ENCODE data around the gene IL1RAPL1. TPM values are rescaled to one million over a fixed set of nuclear protein-coding genes. Genes with fewer than 3 reads are reported as not detected.

IL1RAPL1 gene
- total RNA-seq, 4 donors from 2014 or later = 0.78 TPM; not detected in 3

DNA sequence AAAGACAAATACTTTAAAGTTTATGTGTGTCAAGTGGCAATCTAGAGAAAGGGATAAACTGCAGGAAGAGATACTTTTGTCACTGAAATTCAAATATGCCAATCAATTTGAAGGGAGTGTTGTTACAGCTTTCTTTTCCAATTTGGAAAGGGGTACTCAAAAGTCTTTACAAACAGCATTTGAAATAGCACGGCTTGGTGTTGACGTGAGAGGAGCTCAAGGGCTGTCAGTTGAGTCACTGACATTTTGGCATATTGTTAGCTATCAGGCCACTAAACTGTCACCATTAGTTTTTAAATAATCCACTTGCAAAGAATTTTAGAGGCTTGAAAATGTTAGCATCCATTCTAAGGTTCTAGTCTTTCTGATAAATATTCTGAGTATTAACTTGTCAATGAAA is 698.4 kb downstream of the IL1RAPL1 start:
- no peak for DNase-seq
- Histone ChIP-seq H3K27me3 (no peaks in the 10 kb centered on the region), H3K27ac (no peak overlapping the region), H3K4me1 (no peaks in the 10 kb centered on the region), H3K4me3 (replicated peaks in 1 of 3) (no peak overlapping the region), H3K9me3 (no peaks in the 10 kb centered on the region), H3K36me3 (no peaks in the 10 kb centered on the region)
- WGBS, 2 donors = 64 to 81% methylated on average over 2 of the region's 2 CpGs
- intact Hi-C loops (cut with DNase I) = no loop called here
- TF ChIP-seq, protein P1, sequence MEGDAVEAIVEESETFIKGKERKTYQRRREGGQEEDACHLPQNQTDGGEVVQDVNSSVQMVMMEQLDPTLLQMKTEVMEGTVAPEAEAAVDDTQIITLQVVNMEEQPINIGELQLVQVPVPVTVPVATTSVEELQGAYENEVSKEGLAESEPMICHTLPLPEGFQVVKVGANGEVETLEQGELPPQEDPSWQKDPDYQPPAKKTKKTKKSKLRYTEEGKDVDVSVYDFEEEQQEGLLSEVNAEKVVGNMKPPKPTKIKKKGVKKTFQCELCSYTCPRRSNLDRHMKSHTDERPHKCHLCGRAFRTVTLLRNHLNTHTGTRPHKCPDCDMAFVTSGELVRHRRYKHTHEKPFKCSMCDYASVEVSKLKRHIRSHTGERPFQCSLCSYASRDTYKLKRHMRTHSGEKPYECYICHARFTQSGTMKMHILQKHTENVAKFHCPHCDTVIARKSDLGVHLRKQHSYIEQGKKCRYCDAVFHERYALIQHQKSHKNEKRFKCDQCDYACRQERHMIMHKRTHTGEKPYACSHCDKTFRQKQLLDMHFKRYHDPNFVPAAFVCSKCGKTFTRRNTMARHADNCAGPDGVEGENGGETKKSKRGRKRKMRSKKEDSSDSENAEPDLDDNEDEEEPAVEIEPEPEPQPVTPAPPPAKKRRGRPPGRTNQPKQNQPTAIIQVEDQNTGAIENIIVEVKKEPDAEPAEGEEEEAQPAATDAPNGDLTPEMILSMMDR (IDR thresholded peaks at IDR 0.05) = no peak
- TF ChIP-seq POLR2A (IDR thresholded peaks at IDR 0.05) = no peak

DNA sequence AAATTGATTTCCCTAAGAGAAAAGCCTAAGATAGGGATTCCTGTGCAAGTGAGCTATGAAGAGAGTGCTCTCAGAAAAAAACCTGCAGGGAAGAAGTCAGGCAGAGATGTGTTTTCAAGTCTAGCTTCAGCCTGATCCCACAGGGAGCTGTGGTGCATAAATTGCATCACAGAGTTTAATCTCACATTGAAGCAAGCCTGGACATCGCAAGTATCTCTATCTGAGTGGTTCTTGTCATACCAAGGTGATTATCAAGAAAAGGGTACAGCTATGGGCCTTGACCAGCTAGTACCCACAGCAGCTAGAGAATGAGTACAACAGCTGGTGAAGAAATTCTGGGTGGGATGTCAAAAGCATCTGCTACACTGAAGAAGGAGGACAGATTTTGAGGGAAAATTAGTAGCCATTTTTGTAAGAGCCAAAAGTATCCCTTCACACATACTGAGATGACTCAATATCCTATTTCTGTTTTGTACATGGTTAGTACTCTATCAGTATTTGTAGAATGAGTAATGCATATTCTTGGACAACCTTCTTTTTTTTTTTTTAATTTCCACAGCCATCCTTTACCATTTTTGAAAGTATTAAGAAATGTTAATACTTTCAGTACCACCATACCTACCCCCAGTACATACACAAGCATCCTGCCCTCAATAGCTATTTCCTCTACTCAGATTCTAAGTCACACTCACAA is 708.9 kb downstream of the IL1RAPL1 start:
- intact Hi-C loops (cut with DNase I) = no loop called here
- H3K4me3 ChIP-seq (replicated peaks in 1 of 3) = no peak overlapping the region
- no peak overlapping the region for H3K27ac ChIP-seq
- H3K27me3 ChIP-seq = no peaks in the 10 kb centered on the region
- no peak for DNase-seq
- no peaks in the 10 kb centered on the region for H3K36me3 ChIP-seq
- no peaks in the 10 kb centered on the region for H3K4me1 ChIP-seq
- 91 to 100% methylated on average over 1 of the region's 1 CpG for WGBS, 2 donors
- TF ChIP-seq, protein P1 (IDR thresholded peaks at IDR 0.05) = no peak
- no peak for TF ChIP-seq POLR2A (IDR thresholded peaks at IDR 0.05)
- no peaks in the 10 kb centered on the region for H3K9me3 ChIP-seq

DNA sequence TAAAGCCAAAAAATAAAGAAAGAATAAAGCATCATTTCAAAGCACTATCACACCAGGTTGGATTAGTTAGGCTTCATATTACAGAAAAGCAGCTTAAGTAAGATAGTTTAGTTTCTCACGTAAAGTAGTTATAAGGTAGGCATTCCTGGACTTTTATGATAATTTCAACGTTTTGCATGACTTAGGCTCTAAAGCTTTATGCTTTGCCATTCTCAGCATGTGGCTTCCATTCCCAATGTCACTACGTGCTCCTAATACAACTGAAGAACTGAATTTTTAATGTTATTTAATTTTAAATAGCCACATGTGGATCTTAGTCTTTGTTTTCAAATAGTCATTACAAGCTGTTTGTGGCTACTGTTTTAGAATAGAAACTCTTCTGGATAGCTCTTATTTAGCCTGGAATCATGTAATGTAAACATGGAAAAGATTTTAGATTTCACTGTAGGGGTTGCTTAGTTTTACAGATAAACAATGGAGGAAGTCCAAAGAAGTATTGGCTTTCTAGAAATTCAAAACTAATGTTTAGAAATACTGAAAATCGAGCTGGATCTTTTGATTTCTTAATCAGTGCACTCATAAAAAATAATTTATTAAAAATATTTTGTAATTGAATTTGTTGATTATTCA is 710.0 kb downstream of the IL1RAPL1 start:
- no peak for TF ChIP-seq POLR2A (IDR thresholded peaks at IDR 0.05)
- TF ChIP-seq, protein P1 (IDR thresholded peaks at IDR 0.05) = no peak
- Histone ChIP-seq H3K4me1 (no peaks in the 10 kb centered on the region), H3K27me3 (no peaks in the 10 kb centered on the region), H3K9me3 (no peaks in the 10 kb centered on the region), H3K36me3 (no peaks in the 10 kb centered on the region), H3K4me3 (replicated peaks in 1 of 3) (no peak overlapping the region), H3K27ac (no peak overlapping the region)
- intact Hi-C loops (cut with DNase I) = no loop called here
- no peak for DNase-seq
- WGBS, 2 donors = 64 to 65% methylated on average over 4 of the region's 4 CpGs

DNA sequence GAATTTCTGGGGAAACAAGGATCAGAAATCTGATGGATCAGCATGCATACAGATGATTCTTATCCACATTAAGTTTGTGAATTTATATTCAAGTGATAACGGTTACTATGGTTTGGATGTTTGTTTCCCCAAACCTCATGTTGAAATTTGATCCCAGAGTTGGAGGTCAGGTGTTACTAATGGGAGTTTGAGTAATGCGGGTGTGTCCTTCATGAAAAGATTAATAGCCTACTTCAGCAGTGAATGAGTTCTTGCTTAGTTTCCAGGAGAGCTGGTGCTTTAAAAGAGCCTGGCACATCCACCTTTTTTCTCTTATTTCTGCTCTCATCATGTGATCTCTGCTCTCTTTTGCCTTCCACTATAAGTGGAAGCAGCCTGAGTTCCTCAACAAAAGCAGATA is 712.4 kb downstream of the IL1RAPL1 start:
- Histone ChIP-seq H3K36me3 (no peaks in the 10 kb centered on the region), H3K4me1 (no peaks in the 10 kb centered on the region), H3K9me3 (no peaks in the 10 kb centered on the region), H3K4me3 (replicated peaks in 1 of 3) (no peak overlapping the region), H3K27ac (no peak overlapping the region), H3K27me3 (no peaks in the 10 kb centered on the region)
- TF ChIP-seq, protein P1 (IDR thresholded peaks at IDR 0.05) = no peak
- no peak for TF ChIP-seq POLR2A (IDR thresholded peaks at IDR 0.05)
- no peak for DNase-seq
- 71 to 73% methylated on average over 2 of the region's 2 CpGs for WGBS, 2 donors
- intact Hi-C loops (cut with DNase I) = no loop called here

DNA sequence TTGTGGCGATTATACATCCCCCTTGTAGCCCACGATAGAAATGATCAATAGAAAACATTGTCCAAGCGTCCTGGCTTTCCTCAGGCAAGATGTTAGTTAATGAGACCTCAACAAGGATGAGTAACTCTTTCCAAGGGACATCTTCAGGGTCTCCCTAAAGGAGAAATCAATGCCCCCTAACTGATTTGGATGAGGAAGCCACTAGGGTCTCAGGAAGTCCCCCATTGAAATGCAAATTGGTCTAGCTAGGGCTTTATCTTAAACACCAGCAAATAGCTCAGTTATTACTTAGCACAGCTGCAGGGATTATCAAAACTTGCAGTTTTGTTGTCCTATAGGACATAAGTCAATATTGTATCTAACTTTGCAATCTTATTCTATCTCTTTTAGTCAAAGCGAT is 721.5 kb downstream of the IL1RAPL1 start:
- H3K27ac ChIP-seq = no peak overlapping the region
- DNase-seq = no peak
- H3K4me1 ChIP-seq = no peaks in the 10 kb centered on the region
- 70 to 72% methylated on average over 4 of the region's 4 CpGs for WGBS, 2 donors
- TF ChIP-seq, protein P1 (IDR thresholded peaks at IDR 0.05) = no peak
- no peak for TF ChIP-seq POLR2A (IDR thresholded peaks at IDR 0.05)
- no peaks in the 10 kb centered on the region for H3K27me3 ChIP-seq
- no peaks in the 10 kb centered on the region for H3K36me3 ChIP-seq
- no peak overlapping the region for H3K4me3 ChIP-seq (replicated peaks in 1 of 3)
- intact Hi-C loops (cut with DNase I) = no loop called here
- H3K9me3 ChIP-seq = no peaks in the 10 kb centered on the region

Data from thyroid gland (tissue), 4 donors.